Activated T-helper 1 cell treated with anti-CD3 and anti-CD28 coated beads, Interleukin-2, amount 50 U/mL, for 16 hours (primary cell): ENCODE measurements around the gene IMPG2.

ENCODE experiments used
- DNase-seq, 2 donors: peaks; one replicate each; pipeline ENCODE4 v3.0.0-alpha.2; 2020; ENCODE audit warnings: low read depth in 1 of 2, low spot score in 1 of 2

Gene IMPG2

GRCh38 chr3:101278727-101279126 lies 41.6 kb downstream of the IMPG2 start:
- DNase-seq: no peak

- no peak for DNase-seq
Measured at GRCh38 chr3:101273608-101274007, 46.8 kb downstream of the IMPG2 start.

- no peak for DNase-seq
Measured at GRCh38 chr3:101273156-101273555, 47.2 kb downstream of the IMPG2 start.

GRCh38 chr3:101271728-101272127 lies 48.6 kb downstream of the IMPG2 start:
- DNase-seq: no peak

- DNase-seq: no peak
Measured at GRCh38 chr3:101270149-101270548, 50.2 kb downstream of the IMPG2 start.

- no peak for DNase-seq
Measured at GRCh38 chr3:101268971-101269671, 51.3 kb downstream of the IMPG2 start.

- DNase-seq: no peak
Measured at GRCh38 chr3:101268141-101268540, 52.2 kb downstream of the IMPG2 start.

- no peak for DNase-seq
Measured at GRCh38 chr3:101266566-101266965, 53.8 kb downstream of the IMPG2 start.

GRCh38 chr3:101266071-101266470 lies 54.3 kb downstream of the IMPG2 start:
- DNase-seq: no peak

GRCh38 chr3:101262393-101263240 lies 57.8 kb downstream of the IMPG2 start:
- no peak for DNase-seq

- DNase-seq: no peak
Measured at GRCh38 chr3:101261506-101261905, 58.9 kb downstream of the IMPG2 start.

- DNase-seq: no peak
Measured at GRCh38 chr3:101259485-101260341, 60.7 kb downstream of the IMPG2 start.

- DNase-seq: no peak
Measured at GRCh38 chr3:101256511-101256910, 63.9 kb downstream of the IMPG2 start.

- DNase-seq: no peak
Measured at GRCh38 chr3:101255441-101255840, 64.9 kb downstream of the IMPG2 start.

- DNase-seq: no peak
Measured at GRCh38 chr3:101253396-101253795, 67.0 kb downstream of the IMPG2 start.

- no peak for DNase-seq
Measured at GRCh38 chr3:101252945-101253344, 67.4 kb downstream of the IMPG2 start.

- no peak for DNase-seq
Measured at GRCh38 chr3:101252307-101252706, 68.1 kb downstream of the IMPG2 start.

- DNase-seq: no peak
Measured at GRCh38 chr3:101251441-101251840, 68.9 kb downstream of the IMPG2 start.

- DNase-seq: no peak
Measured at GRCh38 chr3:101249522-101249921, 70.9 kb downstream of the IMPG2 start.

GRCh38 chr3:101248736-101249135 lies 71.6 kb downstream of the IMPG2 start:
- DNase-seq: no peak

GRCh38 chr3:101244212-101244575 lies 76.2 kb downstream of the IMPG2 start:
- DNase-seq: no peak
